OCI-M2 (cell line): ENCODE measurements around the gene ADM.

ENCODE experiments used
- DNase-seq: peaks from one replicate; lab custom pipeline; 2025; ENCODE audit not compliant: unreplicated experiment; lab: John Stamatoyannopoulos, UW

ADM gene

DNA sequence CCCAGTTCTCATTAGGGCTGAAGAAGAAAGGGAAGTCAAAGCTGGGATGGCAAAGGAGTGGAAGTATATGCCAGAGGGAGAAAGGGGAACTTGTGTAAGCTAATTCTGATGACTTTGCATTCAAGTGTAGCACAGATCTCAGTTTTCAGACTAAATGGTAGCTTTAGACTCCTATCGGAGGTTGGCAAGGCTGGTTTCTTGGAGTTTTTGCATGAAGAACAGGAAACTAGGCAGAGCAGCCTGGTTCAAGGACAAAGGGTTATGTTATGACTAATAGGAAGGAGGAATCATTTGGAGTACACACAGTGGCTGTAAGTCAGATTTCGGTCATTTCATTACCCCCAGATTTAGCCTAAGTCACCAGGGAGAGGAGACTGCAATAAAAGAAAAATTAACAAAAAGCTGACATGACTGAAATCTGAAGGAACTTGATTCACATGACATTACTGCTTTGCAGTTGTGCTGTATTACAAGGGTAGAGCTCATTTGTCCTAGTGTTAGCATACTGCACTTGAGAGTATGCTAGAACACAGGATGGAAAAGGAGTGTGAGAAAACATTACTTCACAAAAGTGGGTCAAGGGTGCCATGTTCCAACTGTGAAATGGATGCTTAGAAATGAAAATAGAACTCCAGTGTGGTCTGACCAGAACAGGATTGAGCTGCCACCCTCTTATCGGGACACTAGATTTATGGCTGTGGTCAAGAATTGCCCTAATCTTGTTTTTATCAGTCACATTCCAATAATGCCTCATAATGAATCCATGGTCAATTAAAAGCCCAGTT lies 23.6 kb downstream of the ADM start:
- no peak for DNase-seq

DNA sequence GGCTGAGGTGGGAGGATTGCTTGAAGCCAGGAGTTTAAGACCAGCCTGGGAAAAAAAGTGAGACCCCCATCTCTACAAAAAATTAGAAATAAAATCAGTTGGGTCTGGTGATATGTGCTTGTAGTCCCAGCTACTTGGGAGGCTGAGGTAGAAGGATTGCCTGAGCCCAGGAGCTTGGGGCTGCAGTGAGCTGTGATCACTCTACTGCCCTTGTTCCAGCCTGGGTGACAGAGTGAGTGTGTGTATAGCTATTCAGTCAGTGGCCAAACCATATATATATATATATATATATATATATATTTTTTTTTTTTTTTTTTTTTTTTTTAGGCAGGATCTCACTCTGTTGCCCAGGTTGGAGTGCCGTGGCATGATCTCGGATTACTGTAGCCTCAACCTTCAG lies 24.5 kb downstream of the ADM start:
- DNase-seq: no peak

DNA sequence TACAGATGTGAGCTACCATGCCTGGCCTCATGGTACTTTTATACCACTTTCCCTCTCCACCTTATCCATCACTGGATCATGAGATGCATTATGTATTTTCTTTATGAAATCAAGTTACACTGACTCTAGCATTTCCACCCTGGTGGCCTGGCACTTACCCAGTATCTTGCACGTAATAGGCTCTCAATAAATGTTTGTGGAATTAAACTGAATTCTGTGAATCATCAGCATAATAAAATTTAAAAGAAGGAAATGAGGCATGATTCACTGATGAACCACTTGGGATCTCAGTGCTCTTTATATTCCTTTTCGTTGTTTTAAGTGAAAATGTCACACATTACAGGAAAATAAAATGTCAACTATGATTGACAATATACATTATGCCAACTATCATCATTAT lies 25.1 kb downstream of the ADM start:
- DNase-seq: no peak

DNA sequence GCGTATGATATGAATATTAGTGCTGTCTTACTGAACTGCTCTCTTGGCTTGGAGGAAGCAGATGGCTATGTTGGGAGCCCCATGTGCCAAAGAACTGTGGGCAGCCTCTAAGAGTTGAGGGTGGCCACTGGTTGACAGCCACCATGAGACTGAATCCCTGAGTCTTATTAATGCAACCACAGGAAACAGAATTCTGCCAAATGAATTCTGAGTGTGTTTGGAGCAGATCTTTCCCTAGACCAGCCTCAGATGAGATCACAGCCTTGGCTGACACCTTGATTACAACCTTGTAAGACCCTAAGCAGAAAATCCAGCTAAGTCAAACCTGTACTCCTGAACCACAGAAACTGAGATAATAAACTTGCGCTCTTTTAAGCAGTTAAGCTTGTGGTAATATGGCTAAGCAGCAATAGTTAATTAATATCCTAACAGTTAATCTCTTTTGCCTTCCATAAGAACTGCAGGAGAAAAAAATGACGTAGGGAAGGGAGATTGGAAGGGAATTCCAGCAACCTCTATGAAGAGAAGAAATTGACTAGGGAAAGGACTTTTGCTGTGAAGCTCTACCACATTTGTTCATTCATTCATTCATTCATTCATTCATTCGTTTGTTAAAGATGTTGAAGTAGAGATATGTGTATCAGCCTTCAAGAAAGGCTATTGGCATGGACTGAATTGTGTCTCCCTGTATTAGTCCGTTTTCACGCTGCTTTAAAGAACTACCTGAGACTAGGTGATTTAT lies 26.8 kb downstream of the ADM start:
- DNase-seq: no peak

DNA sequence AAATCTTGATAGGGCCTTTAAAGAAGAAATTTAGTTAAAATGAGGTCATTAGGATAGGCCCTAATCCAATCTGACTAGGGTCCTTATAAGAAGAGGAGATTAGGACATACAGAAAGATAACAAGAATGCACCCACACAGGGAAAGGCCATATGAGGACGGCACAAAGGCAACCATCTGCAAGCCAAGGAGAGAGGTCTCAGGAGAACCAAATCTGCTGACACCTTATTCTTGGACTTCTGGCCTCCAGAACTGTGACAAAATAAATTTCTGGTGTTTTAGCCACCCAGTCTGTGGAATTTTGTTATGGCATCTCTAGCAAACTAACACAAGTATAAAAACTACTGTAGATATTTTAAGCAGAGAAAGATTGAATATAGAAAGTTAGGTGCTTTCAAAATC lies 28.6 kb downstream of the ADM start:
- DNase-seq: no peak

DNA sequence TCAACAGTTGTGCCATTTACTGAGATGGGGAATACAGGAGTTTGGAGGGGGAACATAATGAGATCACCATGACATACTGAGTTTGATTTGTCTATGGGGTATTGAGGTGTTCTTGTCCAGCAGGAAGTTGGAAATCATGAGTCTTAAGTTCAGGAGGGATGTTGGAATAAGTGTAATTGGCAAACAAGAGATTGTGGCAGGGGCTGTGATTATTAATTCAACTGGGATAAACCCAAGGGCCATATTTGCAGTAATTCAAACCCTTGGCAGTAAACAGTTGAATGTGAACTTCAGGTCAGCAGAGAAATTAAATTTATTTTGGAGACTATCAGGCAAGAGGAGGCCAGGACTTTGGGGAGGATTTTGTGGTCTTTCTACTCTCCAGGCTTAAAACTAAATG lies 33.4 kb downstream of the ADM start:
- DNase-seq: no peak

DNA sequence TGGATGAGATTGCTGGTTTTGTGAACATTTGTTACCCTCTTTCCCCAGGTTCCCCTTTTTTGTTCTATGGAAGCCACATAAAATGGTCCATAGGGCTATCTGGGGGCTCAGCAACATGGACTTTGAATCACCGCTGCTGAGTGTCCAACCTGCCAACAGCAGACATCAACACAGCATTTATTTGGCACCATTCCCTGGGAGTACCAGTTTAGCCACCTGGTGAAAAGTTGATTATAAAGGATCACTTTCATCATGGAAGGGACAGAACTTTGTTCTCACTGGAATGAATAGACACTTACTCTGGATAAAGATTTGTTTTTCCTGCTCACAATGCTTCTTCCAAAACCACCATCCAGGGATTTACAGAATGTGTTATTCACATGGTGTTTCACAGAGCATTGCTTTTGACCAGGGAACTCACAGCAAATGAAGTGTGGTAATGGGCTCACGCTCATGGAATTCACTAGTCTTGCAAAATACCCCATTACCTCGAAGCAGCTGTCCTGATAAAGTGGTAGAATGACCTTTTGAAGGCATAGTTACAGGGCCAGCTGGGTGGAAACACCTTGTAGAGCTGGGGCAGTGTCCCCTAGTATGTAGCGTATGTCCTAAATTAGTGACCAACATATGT lies 43.9 kb downstream of the ADM start:
- DNase-seq: no peak

DNA sequence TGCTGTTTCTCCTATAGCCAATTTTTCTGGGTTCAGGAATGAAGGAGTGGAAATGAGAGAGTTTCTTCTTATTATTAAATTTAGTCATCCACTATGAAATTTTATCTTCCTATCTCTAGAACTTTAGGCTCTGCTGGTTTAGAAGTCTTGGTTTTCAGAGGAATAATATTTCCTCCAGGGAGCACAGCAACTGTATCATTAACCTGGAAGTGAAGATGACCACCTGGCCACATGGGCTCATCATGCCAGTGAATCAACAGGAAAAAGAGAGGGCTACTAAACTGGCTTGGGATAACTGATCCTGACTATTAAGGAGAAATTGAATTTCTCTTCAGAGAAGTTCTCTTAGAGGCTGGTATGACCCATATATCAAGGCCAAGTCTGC lies 44.4 kb downstream of the ADM start:
- no peak for DNase-seq

DNA sequence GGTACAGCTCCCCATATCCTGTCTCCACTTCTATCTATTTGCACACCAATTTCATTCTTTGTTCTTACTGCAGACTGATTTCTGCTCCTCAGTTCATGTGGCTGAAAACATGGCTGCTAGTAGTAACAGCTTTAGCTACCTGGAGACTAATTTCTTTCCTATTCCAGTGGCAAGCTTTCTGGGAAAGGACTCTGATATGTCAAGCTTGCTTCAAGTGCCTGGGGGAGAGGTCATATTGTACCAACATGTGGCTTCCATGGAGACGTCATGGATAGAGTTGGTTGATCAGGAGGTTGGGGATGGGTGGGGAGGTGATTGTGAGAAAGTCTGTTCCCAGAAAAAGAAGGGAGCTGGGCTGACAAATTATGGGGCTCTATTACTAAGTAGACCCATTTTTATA lies 44.9 kb downstream of the ADM start:
- DNase-seq: no peak

DNA sequence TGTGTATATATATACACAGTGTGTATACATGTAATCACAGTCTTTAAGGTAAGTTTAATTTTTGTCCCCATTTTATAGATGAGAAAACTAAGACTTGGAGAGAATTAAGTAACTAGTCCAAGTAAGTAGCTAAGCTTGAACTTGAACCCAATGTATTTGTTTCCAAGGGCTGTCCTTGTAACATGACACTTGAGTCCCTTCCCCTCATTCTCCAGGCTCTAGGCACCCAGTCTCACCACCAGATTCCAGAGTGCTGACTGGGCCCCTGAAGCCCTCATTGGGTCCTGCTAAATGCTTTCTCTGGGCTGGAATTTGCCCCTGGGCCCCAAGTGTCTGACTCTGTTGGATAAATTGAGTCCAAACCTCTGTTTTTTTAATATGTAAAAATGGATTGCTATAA lies 45.5 kb downstream of the ADM start:
- DNase-seq: no peak

DNA sequence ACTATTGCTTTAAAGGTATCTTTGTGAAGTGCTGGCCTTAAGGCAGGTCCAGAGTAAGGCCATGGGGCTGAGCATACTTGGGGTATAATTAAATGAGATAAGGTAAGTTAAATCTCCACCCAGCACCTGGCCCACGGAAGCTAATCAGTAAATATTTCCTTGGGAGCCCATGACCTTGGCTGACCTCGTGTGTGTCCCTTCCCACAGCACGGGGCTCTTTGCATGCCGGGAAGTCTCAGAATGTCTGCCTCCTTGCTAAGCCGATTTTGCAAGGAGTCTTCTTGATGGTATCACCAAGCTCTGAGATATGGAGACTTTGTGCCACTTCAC lies 46.5 kb downstream of the ADM start:
- DNase-seq: no peak

DNA sequence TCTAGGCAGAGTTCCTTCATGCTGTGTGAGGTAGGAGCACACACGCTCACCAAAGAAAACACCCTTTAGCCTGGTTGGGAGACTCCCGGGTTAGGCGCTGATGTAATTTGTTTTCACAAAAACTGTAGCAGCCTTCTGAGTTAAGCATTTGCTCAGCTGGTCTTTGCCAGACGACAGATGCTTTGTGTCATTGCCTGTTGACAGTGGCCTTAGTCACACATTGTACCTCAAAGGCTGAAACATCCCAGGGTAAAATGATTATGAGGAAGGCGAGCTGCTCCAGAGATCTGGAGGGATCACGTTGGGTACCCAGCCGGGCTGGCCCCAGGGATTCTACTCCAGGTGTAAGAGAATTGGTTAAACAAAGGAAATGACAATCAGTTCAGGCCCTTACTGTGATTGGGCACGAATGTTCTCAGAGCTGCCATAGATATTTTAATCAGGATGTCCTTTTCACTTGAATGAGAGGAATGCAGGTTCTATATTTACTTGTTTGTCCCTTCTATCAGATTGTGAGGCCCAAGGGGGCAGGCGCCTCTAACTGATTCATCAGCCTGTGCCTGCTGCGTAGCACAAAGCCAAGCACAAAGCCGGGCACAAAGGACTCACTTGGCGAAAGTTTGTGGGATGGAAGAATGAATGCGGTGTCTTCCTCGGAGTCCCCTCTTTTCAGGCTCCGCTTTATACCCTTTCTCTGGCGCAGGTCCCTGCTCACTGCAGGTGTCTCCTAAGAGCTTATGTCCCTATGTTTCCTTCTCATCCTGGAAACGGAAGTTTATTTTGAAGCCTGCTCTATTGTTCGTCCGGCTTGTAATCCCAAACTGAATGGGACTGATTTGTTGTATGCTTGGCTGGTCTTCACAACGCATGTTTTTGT lies 47.1 kb downstream of the ADM start:
- no peak for DNase-seq

DNA sequence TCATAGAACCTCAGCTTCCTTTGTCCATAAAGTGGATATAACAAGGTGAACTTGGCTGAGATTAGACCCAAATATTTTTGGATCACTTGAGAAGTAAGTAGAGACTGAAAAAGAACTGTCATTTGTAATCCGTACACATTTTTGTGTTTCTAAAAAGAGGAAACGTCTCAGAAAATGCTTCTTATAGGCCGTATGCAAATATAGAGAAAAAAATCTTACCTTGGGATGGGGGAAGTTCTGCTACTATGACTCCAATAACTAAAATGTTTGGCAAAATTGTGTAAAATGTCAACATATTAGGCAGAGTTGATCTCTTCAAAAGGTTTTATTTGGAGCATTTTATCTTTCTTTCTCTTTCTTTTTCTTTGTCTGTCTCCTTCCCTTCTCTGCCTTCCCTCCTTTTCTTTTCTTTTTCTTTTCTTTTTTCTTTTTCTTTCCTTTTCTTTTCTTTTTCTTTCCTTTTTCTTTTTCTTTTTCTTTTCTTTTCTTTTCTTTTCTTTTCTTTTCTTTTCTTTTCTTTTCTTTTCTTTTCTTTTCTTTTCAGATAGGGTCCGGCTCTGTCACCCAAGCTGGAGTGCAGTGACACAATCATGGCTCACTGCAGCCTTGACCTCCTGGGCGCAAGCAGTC lies 48.2 kb downstream of the ADM start:
- no peak for DNase-seq

DNA sequence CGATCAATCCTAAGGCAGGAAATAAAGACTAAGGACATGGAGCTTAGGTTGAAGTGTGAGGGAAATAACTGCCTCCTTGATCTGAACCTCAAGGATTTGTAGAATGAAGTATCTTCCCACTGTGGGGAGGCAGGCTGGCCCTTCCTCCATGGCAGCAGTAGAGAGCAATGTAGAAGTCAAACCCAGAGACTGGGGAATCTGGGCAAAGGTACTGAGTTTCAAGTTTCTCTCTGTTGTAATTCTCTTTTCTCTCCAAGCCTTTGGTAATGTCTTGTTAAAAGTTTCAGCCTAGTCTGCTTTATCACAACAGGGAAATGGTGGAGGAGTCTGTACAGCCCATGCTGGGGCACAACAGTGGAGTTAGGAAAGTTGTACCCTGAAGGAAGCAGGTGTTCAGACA lies 49.5 kb downstream of the ADM start:
- DNase-seq: no peak

DNA sequence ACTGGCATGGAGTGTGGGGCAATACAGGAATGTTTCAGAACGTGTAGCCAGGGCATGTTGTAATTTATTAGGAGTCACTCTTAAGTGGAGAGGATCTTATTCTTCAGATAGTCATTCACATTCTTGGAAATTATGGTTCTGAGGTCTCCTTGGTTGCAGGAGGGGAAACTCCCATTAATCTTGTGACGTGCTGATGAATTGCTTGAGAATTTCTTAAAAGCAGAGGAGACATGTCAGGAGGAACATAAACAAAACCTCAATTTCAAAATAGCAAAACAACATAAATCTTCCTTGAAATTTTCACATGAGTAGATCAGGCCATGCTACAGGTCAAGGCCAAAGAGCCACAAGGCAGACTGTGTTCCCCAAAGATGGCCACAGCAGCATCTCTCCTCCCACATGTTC lies 50.4 kb downstream of the ADM start:
- no peak for DNase-seq

DNA sequence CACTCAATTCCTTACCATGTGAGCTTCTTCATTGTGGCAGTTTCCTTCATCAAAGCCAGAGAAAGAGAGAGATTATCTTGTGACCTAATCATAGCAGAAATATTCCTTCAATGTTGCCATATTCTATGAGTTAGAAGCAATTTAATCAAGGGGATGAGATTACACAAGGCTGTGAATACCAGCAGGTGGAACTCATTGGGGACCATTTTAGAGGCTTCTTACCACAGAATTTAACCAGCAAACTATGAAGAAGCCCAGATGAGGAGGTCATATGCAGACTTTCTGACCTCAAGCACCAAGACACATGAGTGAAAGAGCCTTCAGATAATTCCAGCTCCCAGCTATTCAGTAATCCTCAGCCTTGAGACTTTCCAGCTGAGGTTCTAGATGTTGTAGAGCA lies 51.3 kb downstream of the ADM start:
- DNase-seq: no peak
